Midbrain (tissue), 1 donor: ENCODE results near the gene HS3ST3A1.

ENCODE experiments used
- DNase-seq: peaks from one replicate; lab custom pipeline; 2025; lab: John Stamatoyannopoulos, UW

Gene HS3ST3A1

GRCh38 chr17:13601776-13602551 lies at the start of gene HS3ST3A1:
TSS of gene HS3ST3A1 (minus strand) at chr17:13601929. CDS start at chr17:13601129, 800 bp downstream.
- no peak for DNase-seq

DNA sequence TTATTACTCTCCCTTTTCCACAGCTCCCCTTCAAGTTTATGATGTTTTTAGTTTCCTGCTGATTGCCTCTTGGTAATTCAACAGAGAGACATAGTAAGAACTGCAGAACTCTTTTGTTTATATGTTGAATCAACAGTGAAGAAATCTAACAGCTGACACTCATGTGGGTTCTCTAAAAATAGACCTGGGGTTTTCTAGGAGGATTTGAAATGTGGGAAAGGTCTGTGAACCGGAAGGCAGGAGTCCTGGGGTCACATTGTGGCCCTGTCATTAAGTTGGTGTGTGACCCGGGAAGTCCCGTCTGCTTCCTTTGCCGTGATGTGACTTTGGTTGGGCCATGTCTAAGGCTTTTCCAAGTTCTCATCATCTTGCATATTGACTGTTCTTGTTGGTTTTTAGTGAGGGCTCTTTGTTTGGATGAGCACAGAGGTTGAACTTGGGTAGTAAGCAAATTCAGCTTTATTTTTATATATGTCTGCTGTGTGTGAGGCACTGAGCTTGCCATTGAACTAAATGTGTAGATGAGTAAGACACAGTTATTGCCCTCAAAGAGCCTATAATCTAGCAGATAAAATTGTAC lies 48.5 kb upstream of the HS3ST3A1 start:
- no peak for DNase-seq

DNA sequence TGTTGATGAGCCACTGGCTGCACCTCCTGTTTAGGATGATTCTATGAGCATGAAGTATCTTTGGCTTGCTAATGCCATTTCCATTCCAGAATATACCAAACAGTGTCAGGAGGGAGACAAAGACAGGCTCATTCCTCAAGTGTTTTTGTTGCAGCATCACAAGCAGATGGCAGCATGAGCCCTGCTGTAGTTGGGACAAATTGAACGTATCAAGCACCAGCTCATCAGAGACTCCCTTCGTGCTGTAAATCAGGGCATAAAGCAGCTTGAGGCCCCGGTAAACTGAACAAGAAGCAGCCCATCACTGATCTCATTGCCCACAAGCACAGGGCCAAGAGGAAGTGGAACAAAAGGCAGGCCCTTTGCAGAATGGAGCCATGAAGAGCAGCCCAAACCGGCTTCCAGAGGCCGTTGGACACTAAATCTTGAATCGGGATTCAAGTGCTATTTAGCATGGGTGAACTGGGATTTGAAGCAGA lies 45.9 kb upstream of the HS3ST3A1 start:
- DNase-seq: no peak

DNA sequence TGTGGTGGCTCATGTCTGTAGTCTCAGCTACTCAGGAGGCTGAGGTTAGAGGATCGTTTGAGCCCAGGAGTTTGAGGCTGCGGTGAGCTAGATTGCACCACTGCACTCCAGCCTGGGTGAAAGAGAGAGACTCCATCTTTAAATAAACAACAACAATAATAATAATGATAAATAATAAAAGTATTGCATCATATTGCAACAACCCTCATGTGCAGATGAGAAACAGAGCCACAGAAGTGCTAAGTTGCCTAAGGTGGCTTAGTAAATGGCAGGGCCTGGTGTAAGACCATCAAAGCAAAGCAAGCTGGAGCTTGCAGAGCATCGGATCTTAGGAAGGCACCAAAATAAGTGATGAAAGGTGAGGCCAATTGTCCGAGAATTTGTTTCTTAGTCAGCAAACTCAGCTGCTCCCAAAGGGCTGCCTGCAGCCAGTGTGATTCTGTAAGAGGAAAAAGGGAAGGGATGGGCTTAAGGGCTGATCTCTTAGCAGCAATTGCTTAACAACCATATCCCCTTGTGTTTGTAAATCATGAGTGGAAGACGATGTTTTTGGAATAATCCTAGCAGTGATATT lies 45.3 kb upstream of the HS3ST3A1 start:
- DNase-seq: no peak

DNA sequence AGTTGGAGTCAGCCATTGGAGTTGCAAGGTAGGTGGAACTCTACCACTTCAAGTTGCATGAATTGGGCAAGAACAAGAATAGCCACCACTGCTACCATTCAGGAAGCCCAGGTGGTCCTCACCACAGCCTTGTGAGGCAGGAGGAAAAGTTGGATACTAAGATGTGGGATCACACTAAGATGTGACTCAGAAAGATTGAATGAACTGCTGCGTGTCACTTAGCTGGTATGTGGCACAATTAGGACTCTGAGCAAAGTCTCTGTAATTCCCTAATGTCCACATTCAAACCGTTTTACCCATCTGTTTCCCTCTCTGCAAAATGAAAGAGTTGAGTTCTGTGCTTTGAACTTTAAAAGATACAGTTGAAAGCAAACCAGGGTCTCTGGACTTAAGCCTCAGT lies 44.7 kb upstream of the HS3ST3A1 start:
- DNase-seq: no peak

GRCh38 chr17:13643180-13643579 lies 41.5 kb upstream of the HS3ST3A1 start:
- DNase-seq: no peak

DNA sequence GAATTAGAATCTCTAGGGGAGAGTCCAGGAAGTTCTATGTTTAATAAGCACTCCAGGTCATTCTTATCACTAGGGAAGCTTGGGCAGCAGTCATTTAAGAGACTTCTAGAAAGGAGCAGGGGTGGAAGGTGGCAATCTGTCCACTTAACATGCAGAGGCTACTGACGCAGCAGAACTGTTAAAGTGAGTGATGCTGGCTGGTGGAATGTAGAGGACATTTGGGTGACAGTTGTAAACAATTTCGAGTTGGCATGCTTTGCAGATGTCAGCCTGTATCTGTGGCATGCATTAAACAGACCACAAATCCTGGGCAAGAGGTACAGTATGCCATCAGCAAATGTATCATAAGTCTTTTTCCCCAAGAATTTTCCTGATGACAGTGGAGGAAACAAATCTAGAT lies 40.5 kb upstream of the HS3ST3A1 start:
- no peak for DNase-seq

DNA sequence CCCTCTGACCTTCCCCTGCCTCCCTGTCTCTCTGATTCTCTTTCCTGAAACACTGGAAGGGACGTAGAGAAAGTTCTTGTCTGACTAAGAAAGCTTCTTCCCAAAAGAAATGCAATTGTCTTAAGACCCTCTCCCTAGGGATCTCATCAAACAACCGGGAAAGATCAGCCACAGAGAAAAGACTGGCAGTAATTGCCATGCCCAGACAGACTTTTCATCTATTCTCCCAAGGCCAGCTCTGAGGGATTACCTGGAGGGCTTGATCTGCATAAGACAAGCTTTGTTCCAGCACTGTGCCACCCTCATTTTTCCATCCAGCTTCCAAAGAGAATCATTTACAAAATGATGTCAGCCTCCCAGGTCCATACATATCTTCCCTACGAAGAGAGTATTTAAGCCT lies 38.8 kb upstream of the HS3ST3A1 start:
- no peak for DNase-seq

GRCh38 chr17:13638855-13639458 lies 37.2 kb upstream of the HS3ST3A1 start:
- DNase-seq: no peak

- no peak for DNase-seq
Measured at GRCh38 chr17:13636951-13637350, 35.2 kb upstream of the HS3ST3A1 start.

DNA sequence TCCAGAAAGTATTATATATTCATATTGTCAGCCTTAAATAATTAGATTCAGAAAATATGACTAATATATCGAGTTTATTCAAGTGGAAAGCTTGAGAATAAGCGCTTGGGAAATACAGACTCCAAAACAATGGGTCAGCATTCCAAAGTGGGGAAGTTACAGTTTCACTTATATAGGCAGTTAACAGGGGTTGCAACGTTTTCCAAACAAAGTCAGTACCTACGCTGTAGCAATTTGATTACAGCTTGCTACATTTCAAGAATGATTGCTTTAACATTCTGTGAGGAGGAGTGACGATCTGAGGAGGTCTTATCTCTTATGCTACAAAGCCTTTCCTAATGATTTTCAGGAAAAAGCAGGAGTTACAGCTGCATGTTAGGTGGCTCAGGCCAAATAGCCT lies 34.2 kb upstream of the HS3ST3A1 start:
- no peak for DNase-seq

DNA sequence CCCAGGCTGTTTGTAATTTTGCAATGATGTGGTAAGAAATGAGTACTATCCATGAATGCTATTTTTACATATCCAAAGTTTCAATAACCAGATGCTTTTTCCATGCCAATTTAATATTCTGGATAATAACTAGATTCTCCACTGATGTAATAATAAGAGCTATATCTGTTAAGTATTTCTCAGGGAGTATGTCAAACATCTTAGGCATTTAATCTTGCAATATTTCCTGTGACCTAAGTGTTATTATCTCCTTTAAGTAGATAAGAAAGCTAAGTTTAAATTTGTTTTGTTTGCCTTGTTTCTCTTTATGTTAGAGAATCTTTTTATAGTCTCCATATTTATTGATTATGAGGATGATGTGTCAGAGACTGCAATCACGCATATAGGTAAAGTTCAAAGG lies 32.3 kb upstream of the HS3ST3A1 start:
- DNase-seq: no peak

GRCh38 chr17:13631529-13631928 lies 29.8 kb upstream of the HS3ST3A1 start:
- DNase-seq: no peak

DNA sequence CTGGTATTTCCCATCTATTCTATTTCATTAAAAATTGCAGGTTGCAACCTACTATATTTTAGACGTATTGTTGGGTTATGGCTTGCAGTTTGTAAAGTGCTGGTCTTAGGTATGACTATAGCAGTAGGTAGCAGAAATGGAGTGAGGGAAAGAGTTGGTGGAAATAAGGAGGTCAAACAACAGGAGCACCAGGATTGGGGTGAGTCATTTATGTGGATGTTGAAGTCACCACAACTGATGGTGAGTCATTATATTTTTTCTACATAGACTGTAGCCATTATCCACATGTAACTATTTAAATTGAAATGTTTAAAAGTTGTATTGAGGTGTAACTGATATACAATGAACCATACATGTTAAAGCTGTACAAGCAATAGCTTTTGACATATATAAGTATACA lies 25.0 kb upstream of the HS3ST3A1 start:
- no peak for DNase-seq

GRCh38 chr17:13619462-13619861 lies 17.7 kb upstream of the HS3ST3A1 start:
- no peak for DNase-seq

GRCh38 chr17:13616031-13616430 lies 14.3 kb upstream of the HS3ST3A1 start:
- no peak for DNase-seq

- no peak for DNase-seq
Measured at GRCh38 chr17:13609941-13610340, 8.2 kb upstream of the HS3ST3A1 start.

DNA sequence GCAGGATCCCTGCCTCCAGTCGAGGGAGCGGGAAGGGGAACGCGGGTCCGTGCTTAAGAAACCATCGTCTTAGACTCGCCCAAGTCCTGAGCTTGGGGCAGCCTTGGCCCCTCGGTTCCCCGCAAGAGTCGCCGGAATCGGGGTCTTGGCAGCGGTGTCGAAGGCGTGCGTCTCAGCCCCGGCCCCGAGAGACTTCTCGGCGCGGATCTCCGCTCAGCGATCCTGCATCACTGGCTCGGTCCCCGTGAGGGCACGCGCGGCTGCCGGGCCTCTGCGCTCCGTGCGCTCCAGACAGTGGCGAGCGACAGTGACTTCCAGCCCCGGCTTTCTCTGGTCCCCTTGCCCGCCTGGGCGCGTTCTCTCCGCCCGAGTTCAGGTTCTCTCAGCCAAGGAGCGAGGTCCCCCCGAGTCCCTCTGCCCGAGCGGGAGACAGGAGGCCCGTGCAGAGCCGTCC lies 380 bp downstream of the HS3ST3A1 start:
- DNase-seq: no peak

DNA sequence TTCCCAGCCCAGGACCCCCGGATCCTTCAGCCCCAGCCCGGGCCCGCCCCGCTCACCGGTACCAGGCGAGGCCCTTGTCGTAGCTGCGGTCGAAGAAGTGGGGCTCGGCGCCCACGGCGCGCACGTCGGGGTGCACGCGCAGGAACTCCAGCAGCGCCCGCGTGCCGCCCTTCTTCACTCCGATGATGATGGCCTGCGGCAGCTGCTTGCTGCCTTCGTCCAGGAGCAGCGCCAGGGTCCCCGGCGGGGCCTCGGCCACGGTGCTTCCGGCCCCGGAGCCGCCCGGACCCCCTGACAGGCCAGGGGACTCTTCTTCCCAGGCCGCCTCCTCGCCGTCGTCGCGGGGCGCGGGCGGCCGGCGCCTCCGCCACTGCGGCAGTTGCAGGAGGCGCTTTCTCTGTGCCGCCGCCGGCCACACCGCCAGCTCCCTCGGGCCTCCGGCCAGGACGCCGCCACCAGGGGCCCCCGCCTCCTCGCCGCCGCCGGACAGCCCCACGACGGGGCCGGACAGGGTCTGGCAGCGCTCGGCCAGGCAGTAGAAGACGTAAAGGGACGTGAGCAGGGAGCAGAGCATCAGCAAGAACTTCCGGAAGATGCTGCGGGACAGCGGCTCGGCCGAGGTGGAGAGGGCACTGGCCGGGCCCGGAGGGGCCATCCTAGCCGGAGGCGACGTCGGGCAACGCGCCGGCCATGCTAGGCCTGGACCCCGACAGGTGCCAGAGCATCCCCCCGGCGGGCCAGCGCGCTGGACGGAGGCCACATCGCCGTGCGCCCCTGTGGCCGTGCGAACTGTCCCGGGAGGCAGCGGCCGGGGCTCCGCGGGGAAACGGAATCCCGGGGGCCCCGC lies 1.0 kb downstream of the HS3ST3A1 start:
- no peak for DNase-seq

DNA sequence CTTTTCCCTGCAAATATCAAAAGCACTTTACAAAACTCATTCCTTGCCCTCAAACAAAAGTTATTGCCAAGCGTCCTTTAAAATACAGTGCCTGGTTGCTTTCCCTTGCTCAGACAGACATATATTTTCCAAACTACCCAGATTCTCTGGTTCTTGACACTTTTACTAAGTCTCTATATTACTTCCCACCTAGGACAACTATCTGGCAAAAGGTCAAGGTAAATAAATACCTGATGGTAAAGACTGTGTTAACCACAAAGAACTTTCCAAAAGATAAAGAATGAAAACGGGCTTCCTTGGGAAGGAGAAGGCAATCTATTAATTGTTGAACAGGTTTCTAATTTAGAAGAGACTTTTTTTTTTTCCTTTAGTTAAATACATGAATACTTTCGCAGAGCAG lies 1.9 kb downstream of the HS3ST3A1 start:
- DNase-seq: no peak

DNA sequence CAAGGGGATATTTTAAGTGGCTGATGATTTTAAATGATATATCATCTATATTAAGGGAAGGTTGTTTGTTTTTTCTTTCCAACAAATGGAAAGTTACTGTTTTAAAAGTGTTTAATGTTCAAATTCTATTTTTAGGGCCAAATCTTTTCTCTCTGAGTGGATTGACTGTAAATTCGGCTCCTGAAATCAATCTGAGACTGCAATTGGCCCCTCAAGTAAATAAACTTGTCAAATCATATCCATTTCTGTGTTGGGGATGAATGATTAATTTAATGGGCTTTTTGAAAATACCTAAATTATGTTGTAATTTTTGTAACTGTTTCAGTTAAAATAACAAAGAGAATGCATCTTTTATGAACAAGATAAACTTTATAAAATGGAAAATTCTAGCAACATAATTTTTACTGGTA lies 2.6 kb downstream of the HS3ST3A1 start:
- no peak for DNase-seq
